ENCODE results near the gene HIKESHI.

GRCh38 chr11:86303257-86303656 lies 1.2 kb downstream of the HIKESHI start:
- TF ChIP-seq POLR2A (IDR thresholded peaks at IDR 0.05) (no peak), CTCF (IDR thresholded peaks at IDR 0.05) (no peak), POLR2AphosphoS5 (IDR thresholded peaks at IDR 0.05) (no peak)

Measured in prostate gland (tissue), 2 donors.